ENCODE results near the gene ARHGAP25. TPM values are rescaled to one million over a fixed set of nuclear protein-coding genes. Genes with fewer than 3 reads are reported as not detected.
A peak's percentile ranks its signal among the peaks of the same experiment; 100 is the strongest.

The ARHGAP25 gene
- total and polyA plus RNA-seq, 10 of the 15 experiments (the other 5 are each of a cell fraction or from before 2014, with no cell fraction given), result 0.15 to 1.0 (median 0.46) TPM

GRCh38 chr2:68715353-68716041, 19.1 kb upstream of the ARHGAP25 start (continued):
- TF ChIP-seq CTCF (IDR thresholded peaks at IDR 0.05 in 2 of 3, conservative IDR thresholded peaks at IDR 0.05 in 1 of 3; ENCODE audit: control insufficient read depth in 2 of 3, extremely low read depth in 1 of 3, insufficient read depth in 1 of 3, low read depth in 3 of 3, low read length in 3 of 3), result peak; percentile 74 to 81 (median 77)
- TF ChIP-seq SMARCA5 (IDR thresholded peaks at IDR 0.05), result no peak
- TF ChIP-seq RELA (IDR thresholded peaks at IDR 0.05; ENCODE audit: borderline replicate concordance, partially characterized antibody), result peak; percentile 47
- peak; percentile 75; the same call in 1 of the 2 replicates for TF ChIP-seq RAD51 (IDR thresholded peaks at IDR 0.05)
- TF ChIP-seq EP300 (IDR thresholded peaks at IDR 0.05; ENCODE audit: borderline replicate concordance in 1 of 2, control insufficient read depth in 1 of 2, low read depth in 2 of 2, low read length in 2 of 2), result no peak
- TF ChIP-seq NR2F1 (conservative IDR thresholded peaks at IDR 0.05), result no peak
- TF ChIP-seq PKNOX1 (IDR thresholded peaks at IDR 0.05), result 0 out of 2 replicates have a peak, but pooled peaks have one; percentile 19
- TF ChIP-seq IKZF2 (IDR thresholded peaks at IDR 0.05), result no peak
- TF ChIP-seq CREM (IDR thresholded peaks at IDR 0.05; ENCODE audit: low read depth), result no peak

All from GM12878 (cell line).